OCI-LY1 (cell line): Measurements from ENCODE around the gene AKT3.

ENCODE experiments used
- H2AFZ ChIP-seq: fragments of 200-600 bp; sonication (generic), shearing (Covaris generic); 2 replicates; pipeline ENCODE4 v1.6.0; 2014; ENCODE audit warnings: antibody characterized with exemption, mild to moderate bottlenecking, low read length
- H3F3A ChIP-seq: fragments of 200-600 bp; sonication (generic), shearing (Covaris generic); 2 replicates; pipeline ENCODE4 v1.6.0; 2014; ENCODE audit warnings: mild to moderate bottlenecking, antibody characterized with exemption, low read length, moderate library complexity; ENCODE audit not compliant: insufficient read depth
- H3K27ac ChIP-seq: fragments of 200-600 bp; sonication (generic); 2 replicates; pipeline ENCODE4 v1.5.1; 2014; ENCODE audit warnings: low read length, mixed run types, mild to moderate bottlenecking, low read depth; ENCODE audit not compliant: poor library complexity, severe bottlenecking
- H3K27me3 ChIP-seq: fragments of 200-600 bp; sonication (generic); 2 replicates; pipeline ENCODE4 v1.6.0; 2014; ENCODE audit warnings: antibody characterized with exemption, mild to moderate bottlenecking, low read length, moderate library complexity; ENCODE audit not compliant: insufficient read depth
- H3K36me3 ChIP-seq: fragments of 200-600 bp; sonication (generic); 2 replicates; pipeline ENCODE4 v1.6.1; 2014; ENCODE audit warnings: mild to moderate bottlenecking, antibody characterized with exemption, low read length, moderate library complexity, mixed read lengths; ENCODE audit not compliant: insufficient read depth
- H3K4me1 ChIP-seq: fragments of 200-600 bp; sonication (generic); 2 replicates; pipeline ENCODE4 v1.5.1; 2014; ENCODE audit warnings: mild to moderate bottlenecking, low read length, moderate library complexity; ENCODE audit not compliant: insufficient read depth, severe bottlenecking
- H3K4me2 ChIP-seq: fragments of 200-600 bp; sonication (generic), shearing (Covaris generic); 2 replicates; pipeline ENCODE4 v1.6.1; 2014; ENCODE audit warnings: low read length
- H3K4me3 ChIP-seq: fragments of 200-600 bp; sonication (generic); 2 replicates; pipeline ENCODE4 v1.5.1; 2014; ENCODE audit warnings: low read length, low read depth, mild to moderate bottlenecking, mixed read lengths; ENCODE audit not compliant: poor library complexity, severe bottlenecking
- H3K79me2 ChIP-seq: fragments of 200-600 bp; shearing (Covaris generic); 2 replicates; pipeline ENCODE4 v1.6.1; 2016; ENCODE audit warnings: mixed run types, low read length, mixed read lengths; ENCODE audit not compliant: insufficient read depth
- H3K9ac ChIP-seq: fragments of 200-600 bp; sonication (generic), shearing (Covaris generic); 2 replicates; pipeline ENCODE4 v1.6.1; 2014; ENCODE audit warnings: mild to moderate bottlenecking, low read length, mixed read lengths
- H3K9me2 ChIP-seq: fragments of 200-600 bp; sonication (generic), shearing (Covaris generic); 2 replicates; pipeline ENCODE4 v1.6.1; 2014; ENCODE audit warnings: low read depth, mild to moderate bottlenecking, low read length, mixed read lengths
- H3K9me3 ChIP-seq: fragments of 200-600 bp; shearing (Covaris generic); 2 replicates; pipeline ENCODE4 v1.6.1; 2014; ENCODE audit warnings: low read length, mixed read lengths
- H4K20me1 ChIP-seq: fragments of 200-600 bp; sonication (generic), shearing (Covaris generic); 2 replicates; pipeline ENCODE4 v1.6.0; 2016; ENCODE audit warnings: mild to moderate bottlenecking, low read length; ENCODE audit not compliant: insufficient read depth
- CTCF ChIP-seq: fragments of 200-600 bp; sonication (generic), shearing (Covaris generic); IDR thresholded peaks from 2 replicates; pipeline ENCODE4 v1.5.1; 2017; ENCODE audit warnings: mild to moderate bottlenecking, antibody characterized with exemption, low read length, moderate library complexity, mixed read lengths
- EZH2 ChIP-seq: fragments of 200-600 bp; sonication (generic), shearing (Covaris generic); IDR thresholded peaks from 2 replicates; pipeline ENCODE4 v1.8.0; 2017; ENCODE audit warnings: borderline replicate concordance, mixed run types, mild to moderate bottlenecking, antibody characterized with exemption, low read length, moderate library complexity, mixed read lengths

AKT3 gene

DNA sequence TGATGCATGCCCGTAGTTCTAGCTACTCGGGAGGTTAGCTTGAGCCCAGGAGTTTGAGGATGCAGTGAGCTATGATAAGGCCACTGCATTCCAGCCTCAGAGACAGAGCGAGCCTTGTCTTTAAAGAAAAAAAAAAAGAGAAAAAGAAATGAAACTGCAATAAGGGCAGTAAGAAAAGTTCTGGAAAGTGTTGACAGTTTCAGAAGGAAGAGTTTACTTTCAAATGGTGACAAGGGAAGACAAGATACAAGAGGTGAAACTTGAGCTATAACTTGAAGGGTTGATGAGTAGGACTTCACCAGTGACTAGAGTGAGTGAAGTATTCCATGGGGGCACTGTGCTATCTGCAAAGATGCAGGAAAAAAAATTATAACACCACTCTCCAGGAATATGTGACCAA, 125.0 kb downstream of the AKT3 start:
- H3K36me3 ChIP-seq: no peaks in the 10 kb centered on the region
- H3K27me3 ChIP-seq: no peaks in the 10 kb centered on the region
- H3K4me2 ChIP-seq: no peak overlapping the region
- H2AFZ ChIP-seq: no peak overlapping the region
- no peak overlapping the region for H3K27ac ChIP-seq
- H3K4me3 ChIP-seq: no peak overlapping the region
- no peak for TF ChIP-seq EZH2
- no peak for TF ChIP-seq CTCF
- no peaks in the 10 kb centered on the region for H4K20me1 ChIP-seq
- H3K9ac ChIP-seq: no peak overlapping the region
- no peaks in the 10 kb centered on the region for H3K79me2 ChIP-seq
- no peaks in the 10 kb centered on the region for H3K4me1 ChIP-seq
- no peaks in the 10 kb centered on the region for H3F3A ChIP-seq
- H3K9me3 ChIP-seq: 0 out of 2 replicates have a peak, but pooled peaks cover 3% of the 10 kb centered on the region
- H3K9me2 ChIP-seq: no peaks in the 10 kb centered on the region

GRCh38 chr1:243723458-243724043, 126.5 kb downstream of the AKT3 start:
- Histone ChIP-seq H3K4me3 (no peak overlapping the region), H3K9me2 (no peaks in the 10 kb centered on the region), H3K79me2 (no peaks in the 10 kb centered on the region), H3K27me3 (no peaks in the 10 kb centered on the region), H3K27ac (no peak overlapping the region), H3K9ac (no peak overlapping the region), H3K9me3 (no peaks in the 10 kb centered on the region), H3K4me2 (no peak overlapping the region), H3K4me1 (no peaks in the 10 kb centered on the region), H3F3A (no peaks in the 10 kb centered on the region), H4K20me1 (no peaks in the 10 kb centered on the region), H3K36me3 (no peaks in the 10 kb centered on the region), H2AFZ (no peak overlapping the region)
- TF ChIP-seq EZH2 (no peak), CTCF (no peak)

- H4K20me1 ChIP-seq: no peaks in the 10 kb centered on the region
- TF ChIP-seq EZH2: no peak
- no peak for TF ChIP-seq CTCF
These were observed 127.0 kb downstream of the AKT3 start for GRCh38 chr1:243723050-243723449.

More at GRCh38 chr1:243723050-243723449, 127.0 kb downstream of the AKT3 start:
- Histone ChIP-seq H3K4me1 (no peaks in the 10 kb centered on the region), H3K9me3 (no peaks in the 10 kb centered on the region), H3K27me3 (no peaks in the 10 kb centered on the region), H3K9me2 (no peaks in the 10 kb centered on the region), H3K4me3 (no peak overlapping the region), H3K9ac (no peak overlapping the region), H3K4me2 (no peak overlapping the region), H3K79me2 (no peaks in the 10 kb centered on the region), H3K27ac (no peak overlapping the region), H3K36me3 (no peaks in the 10 kb centered on the region), H3F3A (no peaks in the 10 kb centered on the region), H2AFZ (no peak overlapping the region)
